Suprapubic skin (tissue), 4 donors: Measurements from ENCODE around the gene CLSTN1.

Source experiments
- CTCF ChIP-seq, 2 donors: fragments of 200-600 bp in 1 of 2; fragments of 450-650 bp in 1 of 2; sonication (generic) in 1 of 2; IDR thresholded peaks; one replicate each; pipeline ENCODE4 v1.5.1; 2016 to 2019; ENCODE audit warnings: antibody characterized with exemption in 2 of 2, mild to moderate bottlenecking in 1 of 2, moderate library complexity in 1 of 2
- EP300 ChIP-seq: sonication (generic); formaldehyde crosslinking; IDR thresholded peaks from one replicate; pipeline ENCODE4 v1.6.1; 2017; ENCODE audit warnings: antibody characterized with exemption
- POLR2A ChIP-seq, 2 donors: fragments of 450-650 bp; IDR thresholded peaks; one replicate each; pipeline ENCODE4 v1.6.1; 2017; ENCODE audit warnings: antibody characterized with exemption in 2 of 2, mild to moderate bottlenecking in 2 of 2, moderate library complexity in 2 of 2
- POLR2AphosphoS5 ChIP-seq, 3 donors: sonication (generic); formaldehyde crosslinking; IDR thresholded peaks; one replicate each; pipeline ENCODE4 v1.6.1; 2017; ENCODE audit warnings: antibody characterized with exemption in 3 of 3

- no peak for TF ChIP-seq CTCF (IDR thresholded peaks at IDR 0.05)
- TF ChIP-seq POLR2AphosphoS5 (IDR thresholded peaks at IDR 0.05): no peak
- no peak for TF ChIP-seq POLR2A (IDR thresholded peaks at IDR 0.05)
- no peak for TF ChIP-seq EP300
Measured at GRCh38 chr1:9744106-9744799, 79.5 kb downstream of the CLSTN1 start.
